ENCODE data around the gene ZNF18. TPM values are rescaled to one million over a fixed set of nuclear protein-coding genes. Genes with fewer than 3 reads are reported as not detected.
A peak's percentile ranks its signal among the peaks of the same experiment; 100 is the strongest.

The ZNF18 gene, protein sequence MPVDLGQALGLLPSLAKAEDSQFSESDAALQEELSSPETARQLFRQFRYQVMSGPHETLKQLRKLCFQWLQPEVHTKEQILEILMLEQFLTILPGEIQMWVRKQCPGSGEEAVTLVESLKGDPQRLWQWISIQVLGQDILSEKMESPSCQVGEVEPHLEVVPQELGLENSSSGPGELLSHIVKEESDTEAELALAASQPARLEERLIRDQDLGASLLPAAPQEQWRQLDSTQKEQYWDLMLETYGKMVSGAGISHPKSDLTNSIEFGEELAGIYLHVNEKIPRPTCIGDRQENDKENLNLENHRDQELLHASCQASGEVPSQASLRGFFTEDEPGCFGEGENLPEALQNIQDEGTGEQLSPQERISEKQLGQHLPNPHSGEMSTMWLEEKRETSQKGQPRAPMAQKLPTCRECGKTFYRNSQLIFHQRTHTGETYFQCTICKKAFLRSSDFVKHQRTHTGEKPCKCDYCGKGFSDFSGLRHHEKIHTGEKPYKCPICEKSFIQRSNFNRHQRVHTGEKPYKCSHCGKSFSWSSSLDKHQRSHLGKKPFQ
- total RNA-seq (15.8 TPM), polyA plus RNA-seq (5.6 TPM)

DNA sequence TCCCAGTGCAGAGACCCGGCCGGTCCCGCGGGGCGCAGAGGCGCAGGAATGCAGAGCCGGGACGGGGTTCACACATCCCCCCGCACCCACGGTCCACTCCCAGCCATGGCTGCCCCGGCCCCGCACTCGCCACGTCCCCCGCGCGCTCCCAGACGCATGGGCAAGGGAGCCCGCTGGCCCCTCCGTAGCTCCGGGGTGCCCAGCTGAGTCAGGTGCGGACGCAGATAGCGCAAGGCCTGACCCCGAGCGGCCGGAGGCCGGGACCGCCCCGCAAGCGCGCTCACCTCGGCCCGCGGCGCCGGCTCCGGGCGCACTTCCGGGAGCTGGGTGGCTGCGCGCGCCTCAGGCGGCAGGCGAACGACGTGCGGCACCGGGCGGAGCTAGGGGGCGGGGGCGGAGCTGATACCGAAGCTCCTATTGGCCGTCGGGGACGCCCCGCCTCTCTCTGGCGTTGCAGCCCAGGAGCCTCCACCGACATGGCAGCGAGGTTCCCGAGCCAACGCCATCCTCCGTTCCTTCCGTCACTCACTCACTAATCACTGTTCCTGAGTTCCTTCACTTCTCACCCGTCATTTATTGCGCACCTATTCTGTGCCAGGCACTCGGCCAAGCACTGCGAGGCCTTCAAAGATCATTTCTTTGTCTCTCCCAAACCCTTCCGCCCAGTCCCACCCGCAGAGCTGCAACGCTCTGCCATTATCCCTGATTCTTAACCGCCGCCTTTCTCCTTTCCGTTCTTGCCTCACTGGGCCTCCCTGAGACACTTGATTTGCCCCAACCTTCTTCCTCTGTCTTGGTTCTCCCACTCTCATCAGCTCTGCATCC is at the start of gene ZNF18:
ZNF18 (minus strand) TSS at position 329 of the 825 bp plus-strand sequence. CDS start 4,646 bp downstream, outside the sequence.
- peak; percentile 72 for DNase-seq (ENCODE audit: extremely low spot score)
- H3K27ac ChIP-seq (ENCODE audit: low read depth): peak within 1 kb of the TSS; percentile 92
- under 1% methylated on average over 74 of the region's 74 CpGs for WGBS
- no peaks in the 10 kb centered on the region for H3K36me3 ChIP-seq (ENCODE audit: insufficient read depth)
- no peaks in the 10 kb centered on the region for H3K4me1 ChIP-seq (ENCODE audit: insufficient read depth)
- H3K4me3 ChIP-seq (ENCODE audit: low read depth, low read length): peak within 1 kb of the TSS; percentile 82

DNA sequence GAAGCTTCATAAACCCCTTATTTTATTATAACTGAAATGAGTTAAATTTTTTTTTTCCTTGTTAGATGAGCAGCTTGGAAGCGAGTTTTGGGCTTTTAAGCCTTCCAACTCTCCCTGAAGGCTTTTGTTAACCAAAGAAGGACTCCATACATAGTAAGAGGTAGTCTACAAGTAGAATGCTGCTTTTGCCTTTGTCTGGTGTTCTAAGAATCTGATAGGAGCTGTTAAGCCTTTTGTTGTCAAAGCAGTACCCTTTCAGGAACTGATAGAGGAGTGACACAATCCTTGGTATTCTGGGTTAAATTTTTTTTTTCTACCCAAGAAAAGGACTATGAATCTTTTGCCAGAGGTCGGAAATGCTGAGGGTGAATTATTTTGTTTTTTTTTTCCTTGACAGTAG is 49.5 kb upstream of the ZNF18 start:
- Histone ChIP-seq H3K27ac (ENCODE audit: low read depth) (no peak overlapping the region), H3K4me1 (ENCODE audit: insufficient read depth) (peaks cover 5% of the 10 kb centered on the region), H3K4me3 (ENCODE audit: low read depth, low read length) (no peak overlapping the region), H3K36me3 (ENCODE audit: insufficient read depth) (no peaks in the 10 kb centered on the region)
- WGBS: 38% methylated on average over 2 of the region's 2 CpGs
- no peak for DNase-seq (ENCODE audit: extremely low spot score)

DNA sequence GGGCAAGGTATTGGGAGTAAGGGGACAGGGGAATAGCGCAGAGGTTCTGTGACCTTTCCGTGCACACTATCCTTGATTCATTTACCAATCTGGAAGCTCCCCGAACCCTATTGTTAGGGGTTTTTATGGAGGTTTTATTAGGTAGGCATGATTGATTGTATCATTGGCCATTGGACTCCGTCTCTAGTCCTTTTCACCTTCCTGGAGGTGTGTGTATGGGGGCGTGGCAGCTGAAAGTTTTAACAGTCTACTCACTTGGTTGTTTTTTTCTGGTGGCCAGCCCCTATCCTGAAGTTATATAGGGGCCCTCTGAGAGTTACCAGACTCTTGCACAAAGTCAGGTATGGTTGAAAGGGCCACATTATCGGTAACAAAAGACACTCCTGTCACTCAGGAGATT is 46.4 kb upstream of the ZNF18 start:
- no peak overlapping the region for H3K4me3 ChIP-seq (ENCODE audit: low read depth, low read length)
- DNase-seq (ENCODE audit: extremely low spot score): no peak
- WGBS: 93% methylated on average over 6 of the region's 6 CpGs
- no peak overlapping the region for H3K27ac ChIP-seq (ENCODE audit: low read depth)
- H3K4me1 ChIP-seq (ENCODE audit: insufficient read depth): peaks cover 5% of the 10 kb centered on the region
- H3K36me3 ChIP-seq (ENCODE audit: insufficient read depth): no peaks in the 10 kb centered on the region

DNA sequence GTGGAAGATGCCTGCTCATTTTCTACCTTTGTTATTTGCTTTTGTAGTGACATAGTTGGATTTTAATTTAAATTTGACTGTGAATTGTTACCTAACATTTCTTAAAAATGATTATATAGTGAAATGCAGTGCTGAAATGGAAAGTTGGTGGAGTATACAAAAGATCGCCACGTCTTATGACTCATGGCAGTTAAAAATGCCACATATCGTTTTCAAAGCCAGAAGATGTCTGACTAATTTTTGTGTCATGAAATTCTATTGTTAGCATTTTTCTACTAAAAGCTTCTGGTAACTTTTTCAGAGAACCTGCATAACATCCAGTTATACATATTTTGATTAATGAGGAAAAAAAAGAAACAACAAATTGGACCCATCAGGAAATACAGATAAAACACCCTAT is 44.0 kb upstream of the ZNF18 start:
- no peak overlapping the region for H3K27ac ChIP-seq (ENCODE audit: low read depth)
- WGBS: 43% methylated on average over 3 of the region's 3 CpGs

DNA sequence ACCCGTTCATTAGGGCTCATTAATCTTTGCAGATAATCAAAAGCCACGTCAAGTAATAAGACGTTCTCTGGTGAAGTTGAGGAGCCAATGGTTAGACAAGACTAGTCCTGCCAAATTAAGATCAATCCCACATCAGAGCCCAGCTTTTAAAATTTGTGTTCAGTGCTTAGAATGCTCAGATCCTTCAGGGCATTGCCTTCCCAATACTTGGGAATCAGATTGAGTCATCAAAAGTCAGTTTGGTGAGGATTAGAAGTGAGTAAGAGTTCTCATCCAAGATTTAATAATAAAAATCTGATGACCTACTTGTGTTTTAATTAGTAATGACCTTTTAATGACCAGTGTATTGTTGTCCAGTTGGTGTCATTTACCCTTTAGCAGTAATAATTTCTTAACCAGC is 43.2 kb upstream of the ZNF18 start:
- WGBS: 76% methylated on average over 3 of the region's 3 CpGs
- no peak for DNase-seq (ENCODE audit: extremely low spot score)
- H3K27ac ChIP-seq (ENCODE audit: low read depth): no peak overlapping the region

More for the DNA sequence above, 44.0 kb upstream of the ZNF18 start:
- no peak for DNase-seq (ENCODE audit: extremely low spot score)
- H3K36me3 ChIP-seq (ENCODE audit: insufficient read depth): no peaks in the 10 kb centered on the region
- H3K4me3 ChIP-seq (ENCODE audit: low read depth, low read length): no peak overlapping the region
- peaks cover 2% of the 10 kb centered on the region for H3K4me1 ChIP-seq (ENCODE audit: insufficient read depth)

DNA sequence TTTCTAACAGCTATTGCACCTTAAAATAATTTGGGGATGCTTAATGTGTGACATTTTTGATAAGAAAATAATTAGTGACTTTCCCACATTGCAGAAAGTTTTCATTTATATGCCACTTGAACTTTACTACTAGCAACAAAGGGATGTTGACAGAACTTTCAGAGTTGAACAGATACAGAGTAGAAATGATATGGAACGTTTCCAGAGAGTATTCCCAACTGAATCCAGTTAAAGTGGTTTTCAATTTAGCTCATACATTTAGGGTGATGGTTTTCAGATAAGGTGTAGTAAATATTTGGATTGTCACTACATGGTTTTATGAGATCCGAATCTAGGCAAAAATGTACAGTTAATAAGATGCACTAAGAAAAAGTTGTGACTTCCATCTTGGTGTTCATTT is 40.7 kb upstream of the ZNF18 start:
- 23% methylated on average over 2 of the region's 2 CpGs for WGBS
- Histone ChIP-seq H3K4me3 (ENCODE audit: low read depth, low read length) (no peak overlapping the region), H3K27ac (ENCODE audit: low read depth) (no peak overlapping the region), H3K4me1 (ENCODE audit: insufficient read depth) (no peaks in the 10 kb centered on the region), H3K36me3 (ENCODE audit: insufficient read depth) (peaks cover 2% of the 10 kb centered on the region)
- no peak for DNase-seq (ENCODE audit: extremely low spot score)

More for the DNA sequence above, 43.2 kb upstream of the ZNF18 start:
- no peaks in the 10 kb centered on the region for H3K4me1 ChIP-seq (ENCODE audit: insufficient read depth)
- H3K36me3 ChIP-seq (ENCODE audit: insufficient read depth): no peaks in the 10 kb centered on the region
- H3K4me3 ChIP-seq (ENCODE audit: low read depth, low read length): no peak overlapping the region

DNA sequence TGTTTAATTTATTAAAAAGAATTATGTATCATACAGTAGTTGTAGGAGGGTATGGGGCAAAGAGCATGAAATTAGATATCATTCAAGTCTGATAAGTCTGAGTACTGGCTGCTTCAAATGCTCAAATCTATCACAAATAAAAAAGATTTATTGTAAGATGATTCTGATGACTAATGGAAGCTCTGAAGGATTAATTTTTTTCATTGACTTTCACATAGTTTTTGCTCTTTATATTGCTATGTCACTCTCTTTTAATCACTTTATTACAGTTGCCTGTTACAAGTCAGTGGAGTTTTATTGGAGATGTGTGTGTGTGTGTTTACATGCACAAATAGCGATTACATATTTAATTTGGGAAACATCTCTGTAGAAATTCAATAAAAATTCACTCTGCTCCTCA is 38.4 kb upstream of the ZNF18 start:
- DNase-seq (ENCODE audit: extremely low spot score): no peak
- no peaks in the 10 kb centered on the region for H3K4me1 ChIP-seq (ENCODE audit: insufficient read depth)
- no peak overlapping the region for H3K4me3 ChIP-seq (ENCODE audit: low read depth, low read length)
- WGBS: 65% methylated on average over 1 of the region's 1 CpG
- H3K27ac ChIP-seq (ENCODE audit: low read depth): no peak overlapping the region
- peaks cover 2% of the 10 kb centered on the region for H3K36me3 ChIP-seq (ENCODE audit: insufficient read depth)

DNA sequence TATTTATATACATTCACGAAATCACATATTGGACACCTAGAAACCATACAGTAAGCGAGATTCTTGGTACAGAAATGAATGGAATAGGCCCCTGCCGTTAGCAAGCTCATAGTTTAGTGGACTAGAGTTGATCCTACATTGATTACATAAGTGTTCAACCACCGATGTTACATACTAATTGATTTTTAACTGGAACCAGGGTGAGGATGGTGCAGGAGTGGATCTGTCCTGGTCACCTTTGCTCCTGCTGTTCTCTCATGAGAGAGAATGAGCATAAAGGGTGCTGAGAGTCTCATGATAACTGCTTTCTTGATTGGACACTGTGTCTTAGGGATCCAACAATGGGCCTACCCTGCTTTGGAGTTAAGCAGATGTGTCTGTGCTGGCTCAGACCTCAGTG is 37.3 kb upstream of the ZNF18 start:
- Histone ChIP-seq H3K27ac (ENCODE audit: low read depth) (no peak overlapping the region), H3K4me1 (ENCODE audit: insufficient read depth) (no peaks in the 10 kb centered on the region), H3K36me3 (ENCODE audit: insufficient read depth) (peaks cover 2% of the 10 kb centered on the region), H3K4me3 (ENCODE audit: low read depth, low read length) (no peak overlapping the region)
- no peak for DNase-seq (ENCODE audit: extremely low spot score)
- 92% methylated on average over 4 of the region's 4 CpGs for WGBS

DNA sequence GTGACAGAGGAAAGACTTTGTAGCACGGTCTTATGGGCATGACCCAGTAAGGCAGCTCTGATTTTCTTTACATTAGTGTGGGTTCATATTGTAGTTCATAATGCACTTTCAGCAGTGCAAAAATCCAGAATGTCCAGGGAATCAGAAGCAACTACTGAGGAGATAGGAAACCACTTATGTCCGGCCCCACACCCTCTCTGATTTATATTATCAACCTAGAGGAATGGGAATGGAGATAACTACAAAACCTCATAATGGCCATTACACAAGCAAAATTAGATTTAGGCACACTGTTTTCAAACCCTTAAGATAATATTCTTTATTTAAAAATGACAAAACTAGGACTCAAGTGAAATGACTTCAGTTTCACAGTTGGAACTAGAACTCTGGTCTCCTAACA is 31.3 kb upstream of the ZNF18 start:
- WGBS: 92% methylated on average over 2 of the region's 2 CpGs
- H3K36me3 ChIP-seq (ENCODE audit: insufficient read depth): no peaks in the 10 kb centered on the region
- H3K27ac ChIP-seq (ENCODE audit: low read depth): no peak overlapping the region
- H3K4me1 ChIP-seq (ENCODE audit: insufficient read depth): no peaks in the 10 kb centered on the region
- no peak overlapping the region for H3K4me3 ChIP-seq (ENCODE audit: low read depth, low read length)
- DNase-seq (ENCODE audit: extremely low spot score): no peak

DNA sequence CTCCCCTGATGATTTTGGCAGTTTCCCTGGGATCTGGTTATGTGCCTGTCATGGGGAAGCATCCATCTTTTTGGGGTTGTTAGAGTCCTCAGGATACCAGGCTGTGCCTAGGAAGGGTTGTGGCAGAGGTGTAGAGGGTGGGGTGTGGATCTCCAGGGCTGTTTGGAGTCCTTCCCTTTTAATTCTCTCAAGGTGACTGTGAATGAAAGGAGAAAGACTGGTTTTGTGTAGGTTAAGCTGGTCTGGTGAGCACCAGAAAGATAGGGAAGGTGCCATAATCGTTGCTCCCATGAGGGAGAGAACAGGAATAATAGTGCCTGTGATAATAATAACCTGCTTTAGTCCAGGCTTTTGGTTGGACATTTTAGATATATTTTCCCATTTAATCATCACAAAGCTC is 30.4 kb upstream of the ZNF18 start:
- H3K36me3 ChIP-seq (ENCODE audit: insufficient read depth): no peaks in the 10 kb centered on the region
- no peak for DNase-seq (ENCODE audit: extremely low spot score)
- no peak overlapping the region for H3K27ac ChIP-seq (ENCODE audit: low read depth)
- WGBS: 83% methylated on average over 1 of the region's 1 CpG
- H3K4me1 ChIP-seq (ENCODE audit: insufficient read depth): no peaks in the 10 kb centered on the region
- no peak overlapping the region for H3K4me3 ChIP-seq (ENCODE audit: low read depth, low read length)

DNA sequence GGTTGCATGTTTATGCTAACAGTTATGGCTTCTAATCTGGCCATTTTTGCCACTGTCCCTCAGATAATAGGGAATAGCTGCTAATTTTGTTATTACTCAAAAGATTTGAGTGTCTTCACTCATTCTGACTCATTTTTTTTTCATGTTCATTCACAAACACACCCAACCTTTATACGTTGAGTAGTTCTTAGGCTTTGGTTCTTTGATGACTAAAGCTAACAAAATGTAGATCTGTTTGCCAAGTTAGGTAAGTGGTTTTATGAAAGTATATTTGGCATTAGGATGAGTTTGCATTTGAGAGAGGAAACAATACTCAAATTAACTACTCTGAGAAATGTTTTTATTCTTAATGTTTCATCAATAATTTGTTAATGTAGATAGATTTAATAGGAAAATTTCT is 27.1 kb upstream of the ZNF18 start:
- DNase-seq (ENCODE audit: extremely low spot score): no peak
- Histone ChIP-seq H3K4me1 (ENCODE audit: insufficient read depth) (no peaks in the 10 kb centered on the region), H3K36me3 (ENCODE audit: insufficient read depth) (no peaks in the 10 kb centered on the region), H3K4me3 (ENCODE audit: low read depth, low read length) (no peak overlapping the region), H3K27ac (ENCODE audit: low read depth) (no peak overlapping the region)
- WGBS: 36% methylated on average over 1 of the region's 1 CpG

DNA sequence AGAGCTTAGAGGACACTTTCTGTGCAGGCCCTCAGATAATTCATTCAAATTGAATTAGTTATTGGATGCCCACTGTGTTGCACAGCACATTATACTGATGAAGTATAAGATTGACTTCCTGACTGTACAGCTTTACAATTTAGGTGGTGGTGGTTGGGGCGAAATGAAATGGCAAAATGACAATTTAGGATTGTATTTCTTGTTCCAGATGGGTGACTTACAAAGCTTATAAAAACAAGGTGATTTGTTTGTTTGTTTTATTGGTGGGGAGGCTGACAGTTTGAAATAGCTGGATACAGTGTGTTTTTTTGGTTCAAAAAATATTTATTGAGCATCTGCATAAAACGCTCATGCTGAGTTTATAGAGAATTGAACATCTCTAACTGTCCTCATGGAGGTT is 25.0 kb upstream of the ZNF18 start:
- 77% methylated on average over 2 of the region's 2 CpGs for WGBS
- no peak overlapping the region for H3K4me3 ChIP-seq (ENCODE audit: low read depth, low read length)
- H3K27ac ChIP-seq (ENCODE audit: low read depth): no peak overlapping the region

DNA sequence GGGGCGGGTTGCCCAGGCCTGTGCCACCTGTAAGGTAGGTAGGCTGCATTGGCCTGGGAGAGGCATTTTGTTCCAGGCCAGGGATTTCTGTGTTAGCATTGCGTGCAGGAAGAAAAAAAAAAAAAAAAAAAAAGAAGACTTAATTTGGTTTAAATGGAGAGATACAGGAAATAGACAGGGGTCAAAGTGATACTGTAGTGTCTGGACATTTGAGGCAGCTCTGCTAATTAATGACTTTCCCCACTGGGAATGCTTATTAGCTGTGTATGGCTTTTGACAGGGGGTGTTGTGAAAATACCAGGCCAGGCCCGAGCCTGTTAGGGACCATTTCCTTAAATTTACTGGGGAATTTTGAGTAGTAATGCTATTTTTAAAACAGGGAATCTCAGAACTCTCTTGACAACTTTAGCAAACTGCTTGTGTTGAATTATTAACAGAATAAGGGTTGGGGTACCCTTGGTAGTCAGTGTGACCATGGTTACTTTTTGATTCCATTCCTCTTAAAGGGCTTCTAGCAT is 24.4 kb upstream of the ZNF18 start:
- Histone ChIP-seq H3K4me1 (ENCODE audit: insufficient read depth) (no peaks in the 10 kb centered on the region), H3K36me3 (ENCODE audit: insufficient read depth) (no peaks in the 10 kb centered on the region), H3K4me3 (ENCODE audit: low read depth, low read length) (peak overlapping the region; percentile 100), H3K27ac (ENCODE audit: low read depth) (no peak overlapping the region)
- DNase-seq (ENCODE audit: extremely low spot score): peak; percentile 3
- 5% methylated on average over 3 of the region's 3 CpGs for WGBS

More for the DNA sequence above, 25.0 kb upstream of the ZNF18 start:
- DNase-seq (ENCODE audit: extremely low spot score): no peak
- H3K36me3 ChIP-seq (ENCODE audit: insufficient read depth): no peaks in the 10 kb centered on the region
- H3K4me1 ChIP-seq (ENCODE audit: insufficient read depth): no peaks in the 10 kb centered on the region
